Stimulated activated CD4-positive, alpha-beta T cell treated with anti-CD3 and anti-CD28 coated beads, TNF-alpha, amount 100 ng/mL, for 24 hours (primary cell): ENCODE measurements around the gene WDR5B.

Experiments
- DNase-seq, 3 experiments: peaks; one replicate each; pipeline ENCODE4 v3.0.0-alpha.2; 2020; ENCODE audit warnings: low read depth in 3 of 3

Gene WDR5B

GRCh38 chr3:122409446-122409845, 6.4 kb downstream of the WDR5B start:
- DNase-seq, result no peak

GRCh38 chr3:122407946-122408345, 7.9 kb downstream of the WDR5B start:
- no peak for DNase-seq

GRCh38 chr3:122406198-122406597, 9.7 kb downstream of the WDR5B start:
- DNase-seq, result no peak

GRCh38 chr3:122405015-122405414, 10.8 kb downstream of the WDR5B start:
- no peak for DNase-seq

GRCh38 chr3:122403489-122403888, 12.4 kb downstream of the WDR5B start:
- DNase-seq, result no peak

- DNase-seq, result no peak
Measured at GRCh38 chr3:122398920-122399319, 16.9 kb downstream of the WDR5B start.

GRCh38 chr3:122397201-122397600, 18.7 kb downstream of the WDR5B start:
- no peak for DNase-seq

- no peak for DNase-seq
Measured at GRCh38 chr3:122396511-122396910, 19.4 kb downstream of the WDR5B start.

GRCh38 chr3:122395582-122395981, 20.3 kb downstream of the WDR5B start:
- no peak for DNase-seq

GRCh38 chr3:122394173-122394572, 21.7 kb downstream of the WDR5B start:
- no peak for DNase-seq

- DNase-seq, result no peak
Measured at GRCh38 chr3:122392868-122393844, 22.7 kb downstream of the WDR5B start.

GRCh38 chr3:122391681-122392446, 24.0 kb downstream of the WDR5B start:
- no peak for DNase-seq

GRCh38 chr3:122390665-122391064, 25.2 kb downstream of the WDR5B start:
- DNase-seq, result no peak

GRCh38 chr3:122389892-122390291, 26.0 kb downstream of the WDR5B start:
- no peak for DNase-seq

GRCh38 chr3:122389197-122389596, 26.7 kb downstream of the WDR5B start:
- no peak for DNase-seq

- no peak for DNase-seq
Measured at GRCh38 chr3:122387709-122388108, 28.2 kb downstream of the WDR5B start.

- peak; percentile 82 to 93 (median 83) for DNase-seq
Measured at GRCh38 chr3:122383771-122384697, 31.8 kb downstream of the WDR5B start, which contains the start of gene FAM162A. TSS of gene FAM162A (plus strand) at chr3:122384182. CDS start at chr3:122384266, 84 bp downstream.

- peak; percentile 73 to 87 (median 79) for DNase-seq
Measured at GRCh38 chr3:122382888-122383666, 32.8 kb downstream of the WDR5B start, which contains the start of gene MIX23. TSS of gene MIX23 (minus strand) at chr3:122383231. CDS start at chr3:122383224, 7 bp downstream.

GRCh38 chr3:122377975-122378374, 37.9 kb downstream of the WDR5B start:
- no peak for DNase-seq

GRCh38 chr3:122374034-122374433, 41.8 kb downstream of the WDR5B start:
- no peak for DNase-seq

GRCh38 chr3:122366379-122366749, 49.5 kb downstream of the WDR5B start:
- DNase-seq, result no peak
